OCI-LY7 (cell line): ENCODE results near the gene DBF4B. TPM values are rescaled to one million over a fixed set of nuclear protein-coding genes. Genes with fewer than 3 reads are reported as not detected.

ENCODE experiments used
- BruUV-seq: library from RNA; stranded (reverse); fragments of 400-500 nt; replicated peaks from 2 replicates; lab custom pipeline; 2021; lab: Mats Ljungman, UMichigan
- CTCF ChIA-PET: fragments of 300-600 bp; sonication (Branson Sonifier 250); formaldehyde crosslinking; loops from one replicate; lab custom pipeline; 2022; ENCODE audit warnings: antibody characterized with exemption; ENCODE audit not compliant: unreplicated experiment; lab: Charles Lee
- POLR2A ChIA-PET: fragments of 300-600 bp; sonication (Branson Sonifier 250); formaldehyde crosslinking; loops from one replicate; lab custom pipeline; 2022; ENCODE audit warnings: antibody characterized with exemption; lab: Charles Lee
- DNase-seq: peaks from one replicate; pipeline ENCODE4 v3.0.0-alpha.2; 2015; ENCODE audit warnings: low spot score
- H2AFZ ChIP-seq: fragments of 200-600 bp; sonication (generic), shearing (Covaris generic); 2 replicates; pipeline ENCODE4 v1.6.1; 2014; ENCODE audit warnings: mild to moderate bottlenecking, antibody characterized with exemption, low read length, moderate library complexity
- H3K27ac ChIP-seq: fragments of 200-600 bp; sonication (generic); 2 replicates; pipeline ENCODE4 v1.5.1; 2014; ENCODE audit warnings: mixed run types, low read depth, mild to moderate bottlenecking, moderate library complexity, low read length, inconsistent platforms; ENCODE audit not compliant: poor library complexity, severe bottlenecking
- H3K36me3 ChIP-seq: fragments of 200-600 bp; sonication (generic); 2 replicates; pipeline ENCODE4 v1.6.1; 2014; ENCODE audit warnings: mild to moderate bottlenecking, antibody characterized with exemption, low read length, moderate library complexity, mixed read lengths; ENCODE audit not compliant: insufficient read depth
- H3K4me1 ChIP-seq: fragments of 200-600 bp; sonication (generic); 2 replicates; pipeline ENCODE4 v1.5.1; 2014; ENCODE audit warnings: mild to moderate bottlenecking, low read length; ENCODE audit not compliant: insufficient read depth, poor library complexity, severe bottlenecking
- H3K4me2 ChIP-seq: fragments of 200-600 bp; sonication (generic); 2 replicates; pipeline ENCODE4 v1.6.1; 2014; ENCODE audit warnings: mild to moderate bottlenecking, low read length
- H3K4me3 ChIP-seq: fragments of 200-600 bp; sonication (generic); 2 replicates; pipeline ENCODE4 v1.5.1; 2014; ENCODE audit warnings: mild to moderate bottlenecking, low read depth, low read length; ENCODE audit not compliant: poor library complexity, severe bottlenecking
- H3K79me2 ChIP-seq: fragments of 200-600 bp; sonication (generic); 2 replicates; pipeline ENCODE4 v1.6.1; 2016; ENCODE audit warnings: low read depth, mild to moderate bottlenecking, low read length, moderate library complexity, mixed read lengths; ENCODE audit not compliant: insufficient read depth
- H3K9me2 ChIP-seq: fragments of 200-600 bp; sonication (generic); 2 replicates; pipeline ENCODE4 v1.6.1; 2016; ENCODE audit warnings: mild to moderate bottlenecking, low read length, mixed read lengths; ENCODE audit not compliant: insufficient read depth
- H3K9me3 ChIP-seq: fragments of 200-600 bp; sonication (generic); 2 replicates; pipeline ENCODE4 v1.6.1; 2014; ENCODE audit warnings: mild to moderate bottlenecking, mixed run types, low read length, mixed read lengths
- H4K20me1 ChIP-seq: fragments of 200-600 bp; sonication (generic); 2 replicates; pipeline ENCODE4 v1.6.1; 2014; ENCODE audit warnings: mild to moderate bottlenecking, antibody characterized with exemption, low read length, moderate library complexity, mixed read lengths; ENCODE audit not compliant: insufficient read depth
- EZH2phosphoT487 ChIP-seq: fragments of 200-600 bp; sonication (generic); IDR thresholded peaks from 2 replicates; pipeline ENCODE4 v1.6.1; 2018; ENCODE audit warnings: low read depth, borderline replicate concordance, mild to moderate bottlenecking, mixed run types, antibody characterized with exemption, low read length, moderate library complexity, mixed read lengths
- intact Hi-C: fragments of 100-400 bp; cut with micrococcal nuclease; formaldehyde crosslinking; loops from one replicate; pipeline ENCODE4 v1.10.0; 2022; ENCODE audit not compliant: unreplicated experiment
- small RNA-seq: library from RNA; depleted of rRNA; stranded (forward); fragments of <200 nt; gene quantifications from one replicate; pipeline ENCODE3, GENCODE V24; 2014
- total RNA-seq, 2 experiments: library from RNA; depleted of rRNA in 1 of 2; stranded (reverse); fragments of >200 nt in 1 of 2; shearing (Covaris generic) in 1 of 2; gene quantifications; 2 replicates each; pipeline ENCODE4 v1.2.3, GENCODE V29; 2014 to 2022
- TF ChIP-seq, protein P1 (sequence below): fragments of 200-600 bp; sonication (generic); conservative IDR thresholded peaks from 2 replicates; pipeline ENCODE4 v1.5.1; 2014; ENCODE audit warnings: mild to moderate bottlenecking, antibody characterized with exemption, low read length, moderate library complexity, mixed read lengths

DBF4B gene
- total RNA-seq, 2 experiments from 2014 or later, result 18.1 to 45.8 TPM

DNA sequence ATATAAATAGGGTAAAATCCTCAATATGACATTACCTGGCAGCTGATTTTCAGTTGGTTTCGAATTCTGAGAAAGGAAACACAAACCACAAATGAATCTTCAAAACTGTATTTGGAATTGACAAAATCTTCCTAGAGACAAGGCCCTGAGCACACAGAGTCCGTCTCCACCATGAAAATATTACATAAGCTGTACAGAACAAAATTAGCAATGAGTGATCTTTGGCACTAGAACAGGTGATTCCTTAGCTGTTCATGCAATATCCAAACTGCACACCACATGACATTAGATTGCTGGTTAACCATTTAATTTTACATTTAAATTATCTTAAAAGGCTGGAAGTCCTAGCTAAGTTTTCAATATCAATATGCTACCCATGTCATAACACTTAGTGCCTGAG lies 89.9 kb downstream of the DBF4B start:
- no peaks in the 10 kb centered on the region for H3K4me1 ChIP-seq
- no peaks in the 10 kb centered on the region for H4K20me1 ChIP-seq
- POLR2A ChIA-PET, result no interaction called here
- H3K27ac ChIP-seq, result no peak overlapping the region
- intact Hi-C loops, result no loop called here
- no peaks in the 10 kb centered on the region for H3K9me3 ChIP-seq
- BruUV-seq, result no TSS peak
- H2AFZ ChIP-seq, result no peak overlapping the region
- no peaks in the 10 kb centered on the region for H3K9me2 ChIP-seq
- no peak overlapping the region for H3K4me2 ChIP-seq
- DNase-seq, result no peak
- no peak overlapping the region for H3K4me3 ChIP-seq
- H3K36me3 ChIP-seq, result peaks cover 35% of the 10 kb centered on the region
- CTCF ChIA-PET, result no interaction called here
- TF ChIP-seq EZH2phosphoT487, result no peak
- TF ChIP-seq, protein P1, sequence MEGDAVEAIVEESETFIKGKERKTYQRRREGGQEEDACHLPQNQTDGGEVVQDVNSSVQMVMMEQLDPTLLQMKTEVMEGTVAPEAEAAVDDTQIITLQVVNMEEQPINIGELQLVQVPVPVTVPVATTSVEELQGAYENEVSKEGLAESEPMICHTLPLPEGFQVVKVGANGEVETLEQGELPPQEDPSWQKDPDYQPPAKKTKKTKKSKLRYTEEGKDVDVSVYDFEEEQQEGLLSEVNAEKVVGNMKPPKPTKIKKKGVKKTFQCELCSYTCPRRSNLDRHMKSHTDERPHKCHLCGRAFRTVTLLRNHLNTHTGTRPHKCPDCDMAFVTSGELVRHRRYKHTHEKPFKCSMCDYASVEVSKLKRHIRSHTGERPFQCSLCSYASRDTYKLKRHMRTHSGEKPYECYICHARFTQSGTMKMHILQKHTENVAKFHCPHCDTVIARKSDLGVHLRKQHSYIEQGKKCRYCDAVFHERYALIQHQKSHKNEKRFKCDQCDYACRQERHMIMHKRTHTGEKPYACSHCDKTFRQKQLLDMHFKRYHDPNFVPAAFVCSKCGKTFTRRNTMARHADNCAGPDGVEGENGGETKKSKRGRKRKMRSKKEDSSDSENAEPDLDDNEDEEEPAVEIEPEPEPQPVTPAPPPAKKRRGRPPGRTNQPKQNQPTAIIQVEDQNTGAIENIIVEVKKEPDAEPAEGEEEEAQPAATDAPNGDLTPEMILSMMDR, result no peak
- H3K79me2 ChIP-seq, result no peaks in the 10 kb centered on the region

Small RNA genes lying within 50 kb of the gene (small RNA-seq; reads per million reads assigned to genes)
- gene RN7SL819P, result not detected

Other genes starting within 250 kb of the DBF4B start
- gene GPATCH8, start 205.3 kb upstream of the DBF4B start, total RNA-seq (2014; rRNA removed; shearing (Covaris generic)), result 24.5 and 24.7 TPM in 2 replicates
- 59.1 and 61.1 TPM in 2 replicates for gene GPATCH8, start 205.3 kb upstream of the DBF4B start, total RNA-seq (2022)
- 3.7 and 4.4 TPM in 2 replicates for gene FZD2, start 151.2 kb upstream of the DBF4B start, total RNA-seq (2014; rRNA removed; shearing (Covaris generic))
- 9.2 and 10.9 TPM in 2 replicates for gene FZD2, start 151.2 kb upstream of the DBF4B start, total RNA-seq (2022)
- 0.03 and 0.41 TPM in 2 replicates for gene MEIOC, start 52.2 kb upstream of the DBF4B start, total RNA-seq (2014; rRNA removed; shearing (Covaris generic))
- gene MEIOC, start 52.2 kb upstream of the DBF4B start, total RNA-seq (2022), result 5.1 and 5.5 TPM in 2 replicates
- 33.2 and 42.4 TPM in 2 replicates for gene CCDC43, start 18.9 kb upstream of the DBF4B start, total RNA-seq (2014; rRNA removed; shearing (Covaris generic))
- 30.3 and 35.6 TPM in 2 replicates for gene CCDC43, start 18.9 kb upstream of the DBF4B start, total RNA-seq (2022)
- 2.1 and 3.3 TPM in 2 replicates for gene ADAM11, start 50.3 kb downstream of the DBF4B start, total RNA-seq (2014; rRNA removed; shearing (Covaris generic))
- 1.1 and 1.4 TPM in 2 replicates for gene ADAM11, start 50.3 kb downstream of the DBF4B start, total RNA-seq (2022)
- gene GJC1, start 121.6 kb downstream of the DBF4B start, total RNA-seq (2014; rRNA removed; shearing (Covaris generic)), result 14.2 and 21.1 TPM in 2 replicates
- 19.5 and 20.6 TPM in 2 replicates for gene GJC1, start 121.6 kb downstream of the DBF4B start, total RNA-seq (2022)
- not detected in 2 replicates for gene HIGD1B, start 139.2 kb downstream of the DBF4B start, total RNA-seq (2014; rRNA removed; shearing (Covaris generic))
- not detected in 2 replicates for gene HIGD1B, start 139.2 kb downstream of the DBF4B start, total RNA-seq (2022)
- gene EFTUD2, start 190.8 kb downstream of the DBF4B start, total RNA-seq (2014; rRNA removed; shearing (Covaris generic)), result 73.5 and 91.4 TPM in 2 replicates
- gene EFTUD2, start 190.8 kb downstream of the DBF4B start, total RNA-seq (2022), result 133 and 148 TPM in 2 replicates
- 0.51 TPM in 1 of 2 replicates, not detected in the other for gene GFAP, start 206.8 kb downstream of the DBF4B start, total RNA-seq (2014; rRNA removed; shearing (Covaris generic))
- gene GFAP, start 206.8 kb downstream of the DBF4B start, total RNA-seq (2022), result not detected in 2 replicates
- gene KIF18B, start 239.1 kb downstream of the DBF4B start, total RNA-seq (2014; rRNA removed; shearing (Covaris generic)), result 33.4 and 42.2 TPM in 2 replicates
- 126 and 146 TPM in 2 replicates for gene KIF18B, start 239.1 kb downstream of the DBF4B start, total RNA-seq (2022)